ENCODE results near the gene MRPL49. TPM values are rescaled to one million over a fixed set of nuclear protein-coding genes. Genes with fewer than 3 reads are reported as not detected.

The MRPL49 gene
- total RNA-seq, 1 donor from 2014 or later: 38.8 TPM

DNA sequence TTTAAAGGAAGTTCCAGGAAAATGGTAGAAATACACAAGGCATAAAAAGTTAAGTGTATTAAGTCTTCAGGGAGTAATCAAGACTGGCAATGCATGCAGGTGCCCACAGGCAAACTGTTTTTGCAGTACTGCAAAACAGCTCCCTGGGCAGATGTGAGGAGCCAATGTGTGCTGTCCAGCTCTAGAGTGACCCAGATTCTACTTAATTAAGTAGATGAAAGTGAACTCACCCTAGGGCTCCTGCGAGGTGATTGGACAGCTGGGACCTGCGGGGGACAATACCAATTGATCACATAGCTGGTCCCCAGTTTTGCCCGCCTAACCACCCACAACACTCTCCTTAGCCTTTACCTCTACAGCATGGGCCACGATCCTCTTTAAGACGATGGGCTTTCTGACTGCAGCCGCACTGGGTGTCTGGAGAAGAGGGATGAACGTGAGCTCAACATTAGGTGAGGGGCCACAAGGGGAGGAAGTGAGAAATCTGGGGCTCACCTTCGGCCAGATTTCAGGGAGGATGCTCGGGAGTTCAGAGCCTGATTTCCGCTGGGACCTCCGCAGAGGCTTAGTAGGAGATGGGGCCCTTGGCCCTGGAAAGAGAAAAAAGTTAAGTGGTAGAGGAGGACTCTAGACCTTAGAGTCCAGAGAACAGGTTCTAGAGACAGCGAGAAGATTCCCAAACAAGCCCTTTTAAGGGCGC, 38.8 kb upstream of the MRPL49 start:
- peak overlapping the region; percentile 95 for H3K4me3 Mint-ChIP-seq (ENCODE audit: low read depth)
- H3K27ac Mint-ChIP-seq: peak overlapping the region; percentile 99
- no peak for TF ChIP-seq CTCF (IDR thresholded peaks at IDR 0.05; ENCODE audit: unreplicated experiment)
- H3K9me3 Mint-ChIP-seq (ENCODE audit: low read depth): no peaks in the 10 kb centered on the region
- H3K4me1 Mint-ChIP-seq (ENCODE audit: low read depth): peaks cover 15% of the 10 kb centered on the region
- DNase-seq (ENCODE audit: low spot score, unreplicated experiment): no peak
- peaks cover 7% of the 10 kb centered on the region for H3K36me3 Mint-ChIP-seq (ENCODE audit: insufficient read depth)
- H3K27me3 Mint-ChIP-seq: no peaks in the 10 kb centered on the region

DNA sequence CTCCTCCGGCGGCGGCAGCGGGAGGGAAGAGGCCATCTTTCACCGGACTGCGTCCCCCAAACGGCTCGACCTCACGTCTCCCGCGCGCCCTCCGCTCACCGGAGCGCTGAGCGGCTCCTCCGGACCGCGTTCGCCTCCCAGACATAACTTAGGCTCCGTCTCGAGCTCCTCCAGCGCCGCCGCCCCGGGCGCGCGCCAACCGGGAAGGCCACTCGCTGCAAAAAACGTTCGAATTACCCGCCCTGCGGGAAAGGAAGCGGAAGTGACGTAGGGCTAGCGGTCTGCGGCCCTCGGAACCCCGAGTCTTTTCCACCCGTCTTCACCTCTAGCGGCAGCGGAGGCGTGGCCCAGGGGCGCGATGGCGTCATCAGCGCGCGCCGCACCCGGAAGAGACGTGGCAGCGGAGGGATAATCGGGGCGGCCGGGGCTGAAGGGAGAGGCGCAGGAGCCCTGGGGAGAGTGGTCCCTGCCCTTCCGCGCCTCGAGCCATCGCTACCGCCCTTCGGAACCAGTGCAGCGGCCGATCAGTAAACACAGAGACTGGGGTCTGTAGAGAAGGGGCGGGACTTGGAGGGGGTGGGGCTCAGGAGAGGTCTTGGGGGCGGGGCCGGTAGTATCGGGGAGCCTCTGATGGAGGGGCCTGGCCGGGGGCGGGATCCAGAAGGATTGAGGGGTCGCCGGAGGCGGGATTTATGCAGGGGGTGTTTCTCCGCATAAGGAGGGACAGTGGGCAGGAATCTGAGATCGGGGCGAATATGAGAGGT, 38.1 kb upstream of the MRPL49 start, which contains the start of the genes CDCA5 and ZFPL1:
CDCA5 (minus strand) TSS at position 207 of the 764 bp plus-strand sequence; CDS start at position 145, 62 bp downstream.
ZFPL1 (plus strand) TSS at position 389 of the 764 bp plus-strand sequence. CDS start 477 bp downstream, outside the sequence.
- Mint-ChIP-seq H3K4me1 (ENCODE audit: low read depth) (peaks cover 15% of the 10 kb centered on the region), H3K36me3 (ENCODE audit: insufficient read depth) (peaks cover 7% of the 10 kb centered on the region), H3K27ac (peak within 1 kb of the TSS; percentile 99), H3K4me3 (ENCODE audit: low read depth) (peak within 1 kb of the TSS; percentile 95), H3K9me3 (ENCODE audit: low read depth) (no peaks in the 10 kb centered on the region), H3K27me3 (no peaks in the 10 kb centered on the region)
- no peak for TF ChIP-seq CTCF (IDR thresholded peaks at IDR 0.05; ENCODE audit: unreplicated experiment)
- DNase-seq (ENCODE audit: low spot score, unreplicated experiment): peak; percentile 93

GRCh38 chr11:65084598-65085375, 37.3 kb upstream of the MRPL49 start:
- Mint-ChIP-seq H3K27ac (peak overlapping the region; percentile 99), H3K4me3 (ENCODE audit: low read depth) (peak overlapping the region; percentile 95), H3K36me3 (ENCODE audit: insufficient read depth) (peaks cover 7% of the 10 kb centered on the region), H3K27me3 (no peaks in the 10 kb centered on the region), H3K9me3 (ENCODE audit: low read depth) (no peaks in the 10 kb centered on the region), H3K4me1 (ENCODE audit: low read depth) (peaks cover 15% of the 10 kb centered on the region)
- no peak for TF ChIP-seq CTCF (IDR thresholded peaks at IDR 0.05; ENCODE audit: unreplicated experiment)
- no peak for DNase-seq (ENCODE audit: low spot score, unreplicated experiment)

DNA sequence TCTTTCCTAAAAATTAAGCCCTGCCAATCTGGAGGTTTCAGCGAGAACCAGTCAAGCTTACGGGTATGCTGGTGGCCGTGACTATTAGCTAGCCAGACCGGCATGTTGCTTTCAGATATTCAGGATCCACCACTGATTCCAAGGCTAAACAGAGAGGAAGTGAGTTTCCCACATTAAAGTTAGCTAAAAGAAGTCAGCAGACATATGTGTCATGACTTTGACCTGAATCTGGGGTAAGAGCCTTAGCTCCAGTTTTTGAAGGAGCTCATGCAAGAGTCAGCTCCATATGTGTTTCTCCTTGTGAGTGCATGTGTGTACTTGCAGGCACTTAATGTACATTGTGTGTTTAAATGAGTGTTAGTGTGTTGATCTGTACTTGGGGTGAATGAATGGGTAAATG, 36.7 kb upstream of the MRPL49 start:
- Mint-ChIP-seq H3K4me3 (ENCODE audit: low read depth) (peak overlapping the region; percentile 95), H3K36me3 (ENCODE audit: insufficient read depth) (peaks cover 6% of the 10 kb centered on the region), H3K9me3 (ENCODE audit: low read depth) (no peaks in the 10 kb centered on the region), H3K27ac (peak overlapping the region; percentile 12), H3K27me3 (no peaks in the 10 kb centered on the region), H3K4me1 (ENCODE audit: low read depth) (peaks cover 15% of the 10 kb centered on the region)
- no peak for TF ChIP-seq CTCF (IDR thresholded peaks at IDR 0.05; ENCODE audit: unreplicated experiment)
- no peak for DNase-seq (ENCODE audit: low spot score, unreplicated experiment)

GRCh38 chr11:65086809-65087208, 35.3 kb upstream of the MRPL49 start:
- DNase-seq (ENCODE audit: low spot score, unreplicated experiment): no peak
- Mint-ChIP-seq H3K9me3 (ENCODE audit: low read depth) (no peaks in the 10 kb centered on the region), H3K4me3 (ENCODE audit: low read depth) (no peak overlapping the region), H3K36me3 (ENCODE audit: insufficient read depth) (peaks cover 6% of the 10 kb centered on the region), H3K4me1 (ENCODE audit: low read depth) (peaks cover 15% of the 10 kb centered on the region), H3K27me3 (no peaks in the 10 kb centered on the region), H3K27ac (no peak overlapping the region)
- no peak for TF ChIP-seq CTCF (IDR thresholded peaks at IDR 0.05; ENCODE audit: unreplicated experiment)

Data from progenitor cell of endocrine pancreas (in vitro differentiated cells).